GM12801 (cell line): ENCODE data around the gene GALNS.

ENCODE experiments used
- CTCF ChIP-seq: IDR thresholded peaks from one replicate; pipeline ENCODE4 v1.5.1; 2011; ENCODE audit warnings: control low read depth; ENCODE audit not compliant: insufficient read length; ENCODE audit errors: extremely low read depth

The GALNS gene

GRCh38 chr16:88857728-88858339 is 1.1 kb upstream of the GALNS start:
- no peak for TF ChIP-seq CTCF

DNA sequence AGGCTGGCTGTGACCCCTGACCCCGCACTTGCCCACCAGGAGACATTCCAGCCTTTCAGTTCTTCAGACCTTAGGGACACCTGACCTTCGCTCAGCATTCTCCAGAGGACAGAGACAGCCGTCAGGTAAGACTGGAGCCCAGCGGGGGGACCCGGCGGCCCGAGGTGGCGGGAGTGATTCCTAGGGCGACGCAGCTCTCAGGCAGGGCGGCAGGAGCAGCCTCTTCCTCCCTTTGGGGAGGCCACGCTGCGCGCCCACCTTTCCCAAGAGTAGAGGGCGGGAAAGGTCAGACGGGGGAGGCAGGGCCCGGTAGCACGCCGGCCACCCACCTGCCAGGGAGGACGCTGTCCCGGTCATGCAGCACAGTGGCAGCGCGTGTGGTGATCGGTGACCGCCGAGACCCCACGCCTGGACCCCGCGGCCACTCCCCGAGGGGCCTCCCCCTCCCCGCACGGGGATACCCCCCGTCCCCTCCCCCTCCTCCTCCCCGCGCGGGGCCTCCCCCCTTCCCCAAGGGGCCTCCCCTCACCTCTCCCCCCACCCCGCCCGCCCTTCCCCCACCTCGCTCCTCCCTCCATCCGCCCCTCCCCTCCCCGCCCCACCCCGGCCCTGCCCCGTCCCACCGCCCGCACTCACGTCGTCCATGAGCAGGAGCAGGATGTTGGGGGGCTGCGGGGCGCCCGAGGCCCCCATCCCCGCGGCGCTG is 472 bp downstream of the GALNS start:
- TF ChIP-seq CTCF, result no peak

- TF ChIP-seq CTCF, result no peak
These were observed 1.0 kb downstream of the GALNS start for GRCh38 chr16:88855736-88856121.

DNA sequence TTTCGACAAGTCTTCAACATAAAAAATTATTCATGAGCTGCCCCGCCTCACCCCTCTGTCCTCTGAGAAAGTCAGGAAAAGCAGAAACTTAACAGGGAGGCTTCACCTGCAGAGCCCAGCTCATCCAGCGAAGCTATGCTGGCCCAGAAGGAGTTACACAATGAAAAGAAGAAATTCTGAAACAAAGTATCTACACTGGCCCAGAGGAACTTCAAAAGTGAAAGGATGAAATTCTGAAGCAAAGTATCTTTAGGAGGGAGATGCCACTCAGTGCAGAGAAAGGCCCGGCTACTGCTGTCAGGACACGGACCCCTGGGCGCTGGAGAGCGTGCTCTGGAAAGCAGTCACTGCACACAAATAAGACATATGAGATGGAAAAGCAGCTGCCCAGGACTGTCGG is 1.6 kb downstream of the GALNS start:
- no peak for TF ChIP-seq CTCF

DNA sequence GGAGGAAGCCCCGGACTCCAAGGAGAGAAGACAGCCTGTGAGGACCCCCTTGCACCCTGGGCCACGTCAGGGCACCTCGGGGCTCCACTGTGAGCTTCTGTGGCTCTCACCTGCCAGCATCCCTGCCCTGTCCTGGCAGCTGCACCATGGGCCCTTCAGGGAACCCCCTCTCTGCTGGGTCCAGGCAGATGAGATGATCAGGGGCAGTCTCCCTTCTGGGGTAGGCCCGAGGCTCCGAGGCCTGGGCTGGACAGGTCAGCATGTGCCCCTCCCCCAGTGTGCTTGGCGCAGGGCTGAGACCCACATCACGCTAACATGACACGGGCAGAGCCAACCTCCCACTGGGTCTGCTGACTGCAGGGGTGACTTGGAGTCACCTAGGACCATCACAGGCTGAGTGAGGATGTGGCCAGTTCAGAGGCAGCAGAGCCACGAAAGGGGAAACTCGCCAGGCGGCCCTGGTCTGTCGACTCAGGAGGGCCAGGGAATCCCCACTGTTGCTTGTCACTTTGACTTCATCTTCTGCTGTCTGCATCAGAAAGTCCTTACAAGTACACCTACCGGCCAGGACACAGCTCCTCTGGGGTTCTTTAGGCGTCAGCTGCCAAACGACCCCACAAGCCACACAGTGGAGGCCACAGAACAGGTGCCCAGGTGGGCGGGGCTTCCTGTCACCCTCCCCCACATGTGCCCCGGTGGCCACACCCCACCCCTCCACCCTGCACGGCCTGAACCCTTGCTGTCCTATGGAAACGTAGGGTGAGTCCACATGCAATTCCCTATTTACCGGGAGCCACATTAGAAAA is 2.2 kb downstream of the GALNS start:
- no peak for TF ChIP-seq CTCF

- TF ChIP-seq CTCF, result no peak
These were observed 3.3 kb downstream of the GALNS start for GRCh38 chr16:88853325-88853941.

DNA sequence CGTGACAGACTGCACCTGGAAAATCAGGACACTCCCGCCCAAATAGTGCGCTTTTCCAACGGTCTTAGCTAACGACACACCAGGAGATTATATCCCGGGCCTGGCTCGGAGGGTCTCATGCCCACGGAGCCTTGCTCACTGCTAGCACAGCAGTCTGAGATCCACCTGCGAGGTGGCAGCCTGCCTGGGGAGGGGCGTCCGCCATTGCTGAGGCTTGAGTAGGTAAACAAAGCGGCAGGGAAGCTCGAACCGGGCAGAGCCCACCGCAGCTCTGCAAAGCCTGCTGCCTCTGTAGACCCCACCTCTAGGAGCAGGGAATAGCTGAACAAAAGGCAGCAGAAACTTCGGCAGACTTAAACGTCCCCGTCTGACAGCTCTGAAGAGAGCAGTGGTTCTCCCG is 5.1 kb downstream of the GALNS start:
- no peak for TF ChIP-seq CTCF
